Nephron (organoid): Measurements from ENCODE around the gene ATP1B2.

Experiments
- H3K27ac Mint-ChIP-seq, 3 experiments: 2 replicates each; pipeline ENCODE4 v1.8.0; 2020; ENCODE audit warnings: mixed read lengths in 3 of 3, mild to moderate bottlenecking in 2 of 3, moderate library complexity in 1 of 3
- H3K27me3 Mint-ChIP-seq: 2 replicates; pipeline ENCODE4 v1.8.0; 2021; ENCODE audit warnings: low read depth, mild to moderate bottlenecking, moderate library complexity, mixed read lengths
- H3K36me3 Mint-ChIP-seq: 2 replicates; pipeline ENCODE4 v1.8.0; 2020; ENCODE audit warnings: low read depth, mixed read lengths
- H3K4me1 Mint-ChIP-seq: 2 replicates; pipeline ENCODE4 v1.8.0; 2020; ENCODE audit warnings: mixed read lengths
- H3K4me3 Mint-ChIP-seq, 3 experiments: 2 replicates each; pipeline ENCODE4 v1.8.0; 2020; ENCODE audit warnings: mild to moderate bottlenecking in 3 of 3, mixed read lengths in 3 of 3, moderate library complexity in 2 of 3
- H3K9me3 Mint-ChIP-seq: 2 replicates; pipeline ENCODE4 v1.8.0; 2020; ENCODE audit warnings: mixed read lengths
- TF ChIP-seq, protein P1 (sequence below), 3 experiments: fragments of 200-600 bp; sonication (generic); IDR thresholded peaks; one replicate each; pipeline ENCODE4 v1.5.0; 2021; ENCODE audit warnings: antibody characterized with exemption in 3 of 3; ENCODE audit not compliant: unreplicated experiment in 3 of 3

The ATP1B2 gene

DNA sequence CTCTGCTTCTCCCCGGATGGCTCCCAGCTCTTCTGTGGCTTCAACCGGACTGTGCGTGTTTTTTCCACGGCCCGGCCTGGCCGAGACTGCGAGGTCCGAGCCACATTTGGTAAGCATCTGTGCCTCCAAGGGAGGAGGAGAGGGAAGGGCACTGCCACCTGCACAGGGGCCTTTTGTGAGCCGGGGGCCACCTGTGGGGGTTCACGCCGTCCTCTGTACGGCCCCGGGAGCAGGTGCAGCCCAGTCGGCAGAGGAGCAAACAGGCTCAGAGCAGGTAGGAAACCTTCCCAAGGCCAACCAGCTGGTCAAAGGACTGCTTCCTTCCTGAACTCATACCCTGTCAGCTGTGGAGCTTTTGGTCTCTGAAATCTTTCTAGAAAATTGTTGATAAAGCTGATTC is 51.0 kb downstream of the ATP1B2 start:
- Mint-ChIP-seq H3K27ac (no peak overlapping the region), H3K4me3 (no peak overlapping the region)

DNA sequence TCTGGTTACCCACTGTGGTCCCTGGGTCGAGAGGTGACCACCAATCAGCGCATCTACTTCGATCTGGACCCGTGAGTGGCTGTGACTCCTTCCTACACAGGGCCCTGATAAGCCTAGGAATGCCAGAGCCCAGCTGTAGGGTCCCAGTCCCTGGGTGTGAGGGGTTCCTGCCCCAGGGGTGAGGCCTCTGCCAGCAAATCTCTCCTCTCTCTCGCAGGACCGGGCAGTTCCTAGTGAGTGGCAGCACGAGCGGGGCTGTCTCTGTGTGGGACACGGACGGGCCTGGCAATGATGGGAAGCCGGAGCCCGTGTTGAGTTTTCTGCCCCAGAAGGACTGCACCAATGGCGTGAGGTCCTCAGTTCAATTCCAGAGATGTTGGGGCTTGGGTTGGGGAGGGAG is 52.0 kb downstream of the ATP1B2 start:
- peaks cover 27% of the 10 kb centered on the region for H3K27me3 Mint-ChIP-seq

More for the DNA sequence above, 51.0 kb downstream of the ATP1B2 start:
- Mint-ChIP-seq H3K4me1 (peaks cover 26% of the 10 kb centered on the region), H3K36me3 (peaks cover 18% of the 10 kb centered on the region), H3K27me3 (peaks cover 22% of the 10 kb centered on the region), H3K9me3 (no peaks in the 10 kb centered on the region)
- TF ChIP-seq, protein P1, sequence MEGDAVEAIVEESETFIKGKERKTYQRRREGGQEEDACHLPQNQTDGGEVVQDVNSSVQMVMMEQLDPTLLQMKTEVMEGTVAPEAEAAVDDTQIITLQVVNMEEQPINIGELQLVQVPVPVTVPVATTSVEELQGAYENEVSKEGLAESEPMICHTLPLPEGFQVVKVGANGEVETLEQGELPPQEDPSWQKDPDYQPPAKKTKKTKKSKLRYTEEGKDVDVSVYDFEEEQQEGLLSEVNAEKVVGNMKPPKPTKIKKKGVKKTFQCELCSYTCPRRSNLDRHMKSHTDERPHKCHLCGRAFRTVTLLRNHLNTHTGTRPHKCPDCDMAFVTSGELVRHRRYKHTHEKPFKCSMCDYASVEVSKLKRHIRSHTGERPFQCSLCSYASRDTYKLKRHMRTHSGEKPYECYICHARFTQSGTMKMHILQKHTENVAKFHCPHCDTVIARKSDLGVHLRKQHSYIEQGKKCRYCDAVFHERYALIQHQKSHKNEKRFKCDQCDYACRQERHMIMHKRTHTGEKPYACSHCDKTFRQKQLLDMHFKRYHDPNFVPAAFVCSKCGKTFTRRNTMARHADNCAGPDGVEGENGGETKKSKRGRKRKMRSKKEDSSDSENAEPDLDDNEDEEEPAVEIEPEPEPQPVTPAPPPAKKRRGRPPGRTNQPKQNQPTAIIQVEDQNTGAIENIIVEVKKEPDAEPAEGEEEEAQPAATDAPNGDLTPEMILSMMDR (IDR thresholded peaks at IDR 0.05; ENCODE audit: unreplicated experiment in 3 of 3): no peak

DNA sequence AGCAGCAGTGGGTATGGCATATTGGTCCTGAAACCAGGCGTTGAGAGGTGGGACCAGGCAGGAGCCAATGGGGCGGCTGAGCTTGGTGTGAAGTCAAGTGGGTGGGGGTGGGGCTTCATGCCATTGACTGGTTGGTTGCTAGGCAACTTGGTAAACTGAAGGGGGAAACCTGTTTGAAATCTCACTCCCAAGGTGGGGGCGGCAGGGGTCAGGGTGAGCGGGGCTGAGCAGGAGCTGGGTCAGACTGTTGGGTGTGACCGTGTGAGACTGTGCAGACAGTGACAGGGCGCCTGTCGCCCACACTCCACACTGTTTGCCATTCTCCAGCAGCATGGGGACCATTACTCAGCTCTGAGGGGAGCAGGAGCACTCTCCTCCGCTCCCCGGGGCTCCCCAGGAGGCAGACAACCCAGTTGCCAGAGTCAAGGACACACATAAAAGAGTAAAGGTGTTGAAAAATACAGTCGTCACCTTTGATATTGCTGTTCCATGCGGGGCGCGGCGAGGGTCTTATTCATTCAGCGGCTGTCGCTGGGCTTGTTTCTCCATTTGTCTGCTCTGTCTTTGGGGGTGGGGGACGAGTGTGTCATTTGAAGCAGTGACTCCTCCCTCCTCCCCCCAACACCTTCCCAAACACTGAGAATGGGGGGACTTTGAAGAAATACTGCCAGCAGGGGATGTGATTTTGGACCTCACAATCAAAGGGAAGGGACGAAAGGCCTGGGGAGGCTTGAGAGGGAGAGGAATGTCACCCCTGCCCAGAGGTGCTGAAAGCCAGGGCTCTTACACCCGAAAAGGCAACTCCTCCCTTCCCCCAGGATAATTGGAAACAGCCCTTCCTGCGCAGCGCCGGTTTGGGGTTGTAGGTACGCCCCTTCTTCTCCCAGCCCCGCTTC is 53.1 kb downstream of the ATP1B2 start:
- TF ChIP-seq, protein P1 (IDR thresholded peaks at IDR 0.05; ENCODE audit: unreplicated experiment in 3 of 3): no peak
- H3K4me3 Mint-ChIP-seq: peak overlapping the region; percentile 84 to 94 (median 89)
- H3K27me3 Mint-ChIP-seq: peaks cover 27% of the 10 kb centered on the region
- peaks cover 27% of the 10 kb centered on the region for H3K4me1 Mint-ChIP-seq
- peaks cover 11% of the 10 kb centered on the region for H3K36me3 Mint-ChIP-seq
- peak overlapping the region; percentile 53 to 90 (median 63) for H3K27ac Mint-ChIP-seq
- no peaks in the 10 kb centered on the region for H3K9me3 Mint-ChIP-seq

More for the DNA sequence above, 52.0 kb downstream of the ATP1B2 start:
- Mint-ChIP-seq H3K36me3 (peaks cover 15% of the 10 kb centered on the region), H3K4me3 (no peak overlapping the region), H3K4me1 (peaks cover 27% of the 10 kb centered on the region), H3K9me3 (no peaks in the 10 kb centered on the region), H3K27ac (no peak overlapping the region)
- TF ChIP-seq, protein P1 (IDR thresholded peaks at IDR 0.05; ENCODE audit: unreplicated experiment in 3 of 3): no peak

GRCh38 chr17:7704601-7705268 is 54.0 kb downstream of the ATP1B2 start, which contains the start of gene EFNB3:
Gene EFNB3 (plus strand): TSS chr17:7705202. CDS start chr17:7705599, 397 bp downstream.
- Mint-ChIP-seq H3K27me3 (peaks cover 29% of the 10 kb centered on the region), H3K36me3 (peaks cover 11% of the 10 kb centered on the region), H3K4me3 (peak within 1 kb of the TSS; percentile 89 to 94 (median 90)), H3K9me3 (no peaks in the 10 kb centered on the region), H3K4me1 (peaks cover 27% of the 10 kb centered on the region), H3K27ac (peak within 1 kb of the TSS in 2 of 3 experiments; percentile 65 to 90)
- TF ChIP-seq, protein P1 (IDR thresholded peaks at IDR 0.05; ENCODE audit: unreplicated experiment in 3 of 3): no peak

DNA sequence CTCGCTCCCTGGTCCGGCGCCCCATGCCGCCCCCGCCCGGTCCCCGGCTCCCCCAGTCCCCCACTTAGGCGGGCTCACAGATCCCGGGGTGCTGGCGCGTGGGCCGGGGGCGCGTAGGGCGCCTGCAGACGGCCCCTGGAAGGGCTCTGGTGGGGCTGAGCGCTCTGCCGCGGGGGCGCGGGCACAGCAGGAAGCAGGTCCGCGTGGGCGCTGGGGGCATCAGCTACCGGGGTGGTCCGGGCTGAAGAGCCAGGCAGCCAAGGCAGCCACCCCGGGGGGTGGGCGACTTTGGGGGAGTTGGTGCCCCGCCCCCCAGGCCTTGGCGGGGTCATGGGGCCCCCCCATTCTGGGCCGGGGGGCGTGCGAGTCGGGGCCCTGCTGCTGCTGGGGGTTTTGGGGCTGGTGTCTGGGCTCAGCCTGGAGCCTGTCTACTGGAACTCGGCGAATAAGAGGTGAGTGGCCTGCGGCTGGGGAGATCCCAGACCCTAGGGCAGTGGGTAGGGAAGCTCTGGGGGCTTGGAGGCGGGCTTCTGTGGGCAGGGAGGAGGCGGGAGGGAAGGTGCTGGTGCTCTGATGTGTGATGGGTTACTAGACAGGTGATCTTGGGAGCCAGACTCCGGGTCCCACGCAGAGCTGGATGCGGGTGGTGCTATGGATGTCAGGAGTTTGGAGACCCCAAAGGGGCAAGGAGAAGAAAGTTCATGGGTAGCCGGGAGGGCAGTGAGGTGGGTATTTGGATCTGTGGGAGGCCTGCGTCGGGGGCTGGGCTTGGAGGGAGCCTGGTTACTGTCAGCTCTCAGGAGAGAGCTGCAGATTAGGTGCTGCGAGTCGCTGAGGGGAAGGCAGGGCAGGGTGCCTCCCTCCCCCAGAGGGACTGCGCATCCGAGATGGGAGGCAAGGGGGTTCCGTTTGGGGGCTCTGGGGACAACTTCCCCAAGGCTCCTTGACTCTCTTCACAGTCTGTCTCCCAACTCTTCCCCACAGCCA is 54.8 kb downstream of the ATP1B2 start:
- Mint-ChIP-seq H3K27me3 (peaks cover 30% of the 10 kb centered on the region), H3K4me1 (peaks cover 32% of the 10 kb centered on the region), H3K27ac (peak overlapping the region in 2 of 3 experiments; percentile 15 to 65), H3K36me3 (peaks cover 16% of the 10 kb centered on the region), H3K9me3 (no peaks in the 10 kb centered on the region), H3K4me3 (peak overlapping the region; percentile 89 to 94 (median 90))
- TF ChIP-seq, protein P1 (IDR thresholded peaks at IDR 0.05; ENCODE audit: unreplicated experiment in 3 of 3): no peak
